ENCODE measurements around the gene SLC10A6. TPM values are rescaled to one million over a fixed set of nuclear protein-coding genes. Genes with fewer than 3 reads are reported as not detected.
A peak's percentile ranks its signal among the peaks of the same experiment; 100 is the strongest.

SLC10A6 gene
- polyA plus RNA-seq, 2 of the 4 experiments (the other 2 are of a cell fraction), result not detected

DNA sequence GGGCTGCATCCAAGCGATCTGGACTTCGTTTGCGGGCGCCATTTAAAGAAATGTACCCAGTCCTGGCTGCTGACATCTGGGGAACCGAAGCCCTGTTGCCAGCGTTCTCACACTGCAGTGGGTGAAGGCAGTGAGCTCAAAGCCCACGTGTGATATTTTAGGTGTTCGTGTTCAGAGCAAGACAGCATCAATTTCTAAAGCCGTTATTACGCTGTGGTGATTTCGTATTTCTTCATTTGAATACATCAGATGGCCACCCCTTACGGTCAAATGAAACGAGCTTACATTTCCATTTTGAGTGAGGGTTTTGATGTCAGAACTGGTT is 43.4 kb upstream of the SLC10A6 start:
- ATAC-seq, result no peak; a peak in 2 of 6 replicates
- POLR2A ChIA-PET, result interaction anchor here (1.0 kb wide), 1 partner anchor 298 kb away, joined by 6 read pairs; the partner anchor contains the start of gene PTPN13
- no peak for FAIRE-seq

DNA sequence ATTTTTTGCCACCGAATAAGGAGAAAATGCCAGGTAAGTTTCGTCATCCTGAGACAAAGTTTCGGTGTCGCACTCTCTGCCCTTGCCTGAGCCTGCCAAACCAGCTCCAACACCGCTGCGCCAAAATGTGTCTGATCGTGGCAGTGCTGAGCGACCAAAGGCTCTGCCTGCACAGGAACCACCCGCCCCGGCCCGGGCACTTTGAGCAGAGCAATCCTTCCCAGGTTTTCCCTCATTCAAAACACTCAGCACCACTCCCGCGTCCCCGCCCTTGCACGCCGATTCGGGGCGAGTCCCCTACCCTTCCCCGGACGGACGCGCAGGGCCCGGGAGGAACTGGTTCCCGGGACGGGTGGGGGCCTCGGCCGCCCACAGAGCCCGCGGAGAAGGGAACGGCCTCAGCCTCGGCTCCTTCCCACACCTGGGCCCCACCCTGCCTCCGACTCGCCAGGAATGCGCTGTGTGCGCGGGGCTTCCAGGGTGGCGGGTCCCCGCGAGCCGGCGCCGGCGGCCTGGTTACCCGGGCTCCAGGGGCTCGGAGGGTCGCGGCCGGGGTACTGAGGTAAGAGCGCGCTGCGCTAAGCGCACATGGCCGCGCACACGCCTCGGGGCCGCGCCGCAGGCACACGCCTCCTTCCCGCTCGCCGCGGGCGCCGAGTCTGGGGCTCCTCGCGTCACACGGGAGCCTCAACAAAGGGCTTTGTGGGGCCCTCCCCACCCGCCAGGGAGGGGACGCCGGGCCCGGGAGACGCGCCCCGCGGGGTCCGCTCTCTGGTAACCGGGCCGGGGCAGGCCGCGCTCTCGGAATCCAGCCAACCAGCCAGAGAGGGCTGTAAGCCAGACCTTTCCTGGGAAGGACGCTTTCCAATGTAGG is 42.8 kb upstream of the SLC10A6 start, which contains the start of gene C4orf36:
C4orf36 (minus strand) TSS at position 661 of the 874 bp plus-strand sequence. CDS start 902 bp downstream, outside the sequence.
- H3K4me1 ChIP-seq, result peaks cover 5% of the 10 kb centered on the region; the same call in 2 of the 3 replicates
- no peaks in the 10 kb centered on the region for H3K9me3 ChIP-seq
- WGBS (ENCODE audit: missing lambda C conversion rate), result 1% methylated on average over 7 of the region's 84 CpGs
- no peak for FAIRE-seq
- H3K4me3 ChIP-seq, result peak within 1 kb of the TSS; percentile 74
- ATAC-seq, result peak; percentile 91
- peak; percentile 38 to 76 for DNase-seq (ENCODE audit: low read depth in 1 of 2, low spot score in 1 of 2)
- H3K27ac ChIP-seq, result peak within 1 kb of the TSS; percentile 93 to 94
- peak within 1 kb of the TSS; percentile 84 for H3K4me2 ChIP-seq
- ChIA-PET POLR2A (interaction anchor here (0.6 to 1.0 kb wide), 4 partner anchors 296 to 393 kb away, joined by 3 to 6 read pairs (median 3); partner anchors contain the start of gene PTPN13), CTCF (interaction anchor here (3.6 kb wide), 1 partner anchor 395 kb away, joined by 51 read pairs; no protein-coding TSS in a partner anchor)
- TF ChIP-seq RNF2 (IDR thresholded peaks at IDR 0.05; ENCODE audit: borderline replicate concordance, low read depth) (no peak), NPAS2 (CRISPR knock-in tag; IDR thresholded peaks at IDR 0.05; ENCODE audit: borderline replicate concordance) (no peak), CBX8 (IDR thresholded peaks at IDR 0.05) (no peak), JUNB (IDR thresholded peaks at IDR 0.05) (no peak), KDM1A (IDR thresholded peaks at IDR 0.05; ENCODE audit: low read depth) (no peak), NFE2L2 (conservative IDR thresholded peaks at IDR 0.05; ENCODE audit: low read length) (no peak), FOSB (CRISPR knock-in tag; IDR thresholded peaks at IDR 0.05) (no peak), SMC3 (IDR thresholded peaks at IDR 0.05) (peak; percentile 15; the same call in 1 of the 3 replicates), PHF8 (IDR thresholded peaks at IDR 0.05; ENCODE audit: borderline replicate concordance, low read depth) (peak; percentile 72), CBX2 (IDR thresholded peaks at IDR 0.05; ENCODE audit: borderline replicate concordance, low read depth) (no peak), RARB (CRISPR knock-in tag; IDR thresholded peaks at IDR 0.05) (no peak), CHD2 (IDR thresholded peaks at IDR 0.05; ENCODE audit: low read length, partially characterized antibody) (no peak), RFX5 (IDR thresholded peaks at IDR 0.05) (no peak), ZSCAN20 (CRISPR knock-in tag; IDR thresholded peaks at IDR 0.05) (no peak), HOXB13 (CRISPR knock-in tag; IDR thresholded peaks at IDR 0.05; ENCODE audit: low read depth) (no peak), TFCP2L1 (CRISPR knock-in tag; IDR thresholded peaks at IDR 0.05) (no peak), EP300 (IDR thresholded peaks at IDR 0.05) (no peak), JUN (IDR thresholded peaks at IDR 0.05) (peak in 1 of 2 experiments; percentile 58; a peak in 3 of 5 replicates)
- TF ChIP-seq, protein P1, sequence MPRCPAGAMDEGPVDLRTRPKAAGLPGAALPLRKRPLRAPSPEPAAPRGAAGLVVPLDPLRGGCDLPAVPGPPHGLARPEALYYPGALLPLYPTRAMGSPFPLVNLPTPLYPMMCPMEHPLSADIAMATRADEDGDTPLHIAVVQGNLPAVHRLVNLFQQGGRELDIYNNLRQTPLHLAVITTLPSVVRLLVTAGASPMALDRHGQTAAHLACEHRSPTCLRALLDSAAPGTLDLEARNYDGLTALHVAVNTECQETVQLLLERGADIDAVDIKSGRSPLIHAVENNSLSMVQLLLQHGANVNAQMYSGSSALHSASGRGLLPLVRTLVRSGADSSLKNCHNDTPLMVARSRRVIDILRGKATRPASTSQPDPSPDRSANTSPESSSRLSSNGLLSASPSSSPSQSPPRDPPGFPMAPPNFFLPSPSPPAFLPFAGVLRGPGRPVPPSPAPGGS (IDR thresholded peaks at IDR 0.05), result no peak
- TF ChIP-seq, protein P2, sequence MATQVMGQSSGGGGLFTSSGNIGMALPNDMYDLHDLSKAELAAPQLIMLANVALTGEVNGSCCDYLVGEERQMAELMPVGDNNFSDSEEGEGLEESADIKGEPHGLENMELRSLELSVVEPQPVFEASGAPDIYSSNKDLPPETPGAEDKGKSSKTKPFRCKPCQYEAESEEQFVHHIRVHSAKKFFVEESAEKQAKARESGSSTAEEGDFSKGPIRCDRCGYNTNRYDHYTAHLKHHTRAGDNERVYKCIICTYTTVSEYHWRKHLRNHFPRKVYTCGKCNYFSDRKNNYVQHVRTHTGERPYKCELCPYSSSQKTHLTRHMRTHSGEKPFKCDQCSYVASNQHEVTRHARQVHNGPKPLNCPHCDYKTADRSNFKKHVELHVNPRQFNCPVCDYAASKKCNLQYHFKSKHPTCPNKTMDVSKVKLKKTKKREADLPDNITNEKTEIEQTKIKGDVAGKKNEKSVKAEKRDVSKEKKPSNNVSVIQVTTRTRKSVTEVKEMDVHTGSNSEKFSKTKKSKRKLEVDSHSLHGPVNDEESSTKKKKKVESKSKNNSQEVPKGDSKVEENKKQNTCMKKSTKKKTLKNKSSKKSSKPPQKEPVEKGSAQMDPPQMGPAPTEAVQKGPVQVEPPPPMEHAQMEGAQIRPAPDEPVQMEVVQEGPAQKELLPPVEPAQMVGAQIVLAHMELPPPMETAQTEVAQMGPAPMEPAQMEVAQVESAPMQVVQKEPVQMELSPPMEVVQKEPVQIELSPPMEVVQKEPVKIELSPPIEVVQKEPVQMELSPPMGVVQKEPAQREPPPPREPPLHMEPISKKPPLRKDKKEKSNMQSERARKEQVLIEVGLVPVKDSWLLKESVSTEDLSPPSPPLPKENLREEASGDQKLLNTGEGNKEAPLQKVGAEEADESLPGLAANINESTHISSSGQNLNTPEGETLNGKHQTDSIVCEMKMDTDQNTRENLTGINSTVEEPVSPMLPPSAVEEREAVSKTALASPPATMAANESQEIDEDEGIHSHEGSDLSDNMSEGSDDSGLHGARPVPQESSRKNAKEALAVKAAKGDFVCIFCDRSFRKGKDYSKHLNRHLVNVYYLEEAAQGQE (IDR thresholded peaks at IDR 0.05), result no peak
- TF ChIP-seq, protein P3, sequence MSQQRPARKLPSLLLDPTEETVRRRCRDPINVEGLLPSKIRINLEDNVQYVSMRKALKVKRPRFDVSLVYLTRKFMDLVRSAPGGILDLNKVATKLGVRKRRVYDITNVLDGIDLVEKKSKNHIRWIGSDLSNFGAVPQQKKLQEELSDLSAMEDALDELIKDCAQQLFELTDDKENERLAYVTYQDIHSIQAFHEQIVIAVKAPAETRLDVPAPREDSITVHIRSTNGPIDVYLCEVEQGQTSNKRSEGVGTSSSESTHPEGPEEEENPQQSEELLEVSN (IDR thresholded peaks at IDR 0.05; ENCODE audit: borderline replicate concordance, low read depth), result peak; percentile 82
- TF ChIP-seq, protein P4, sequence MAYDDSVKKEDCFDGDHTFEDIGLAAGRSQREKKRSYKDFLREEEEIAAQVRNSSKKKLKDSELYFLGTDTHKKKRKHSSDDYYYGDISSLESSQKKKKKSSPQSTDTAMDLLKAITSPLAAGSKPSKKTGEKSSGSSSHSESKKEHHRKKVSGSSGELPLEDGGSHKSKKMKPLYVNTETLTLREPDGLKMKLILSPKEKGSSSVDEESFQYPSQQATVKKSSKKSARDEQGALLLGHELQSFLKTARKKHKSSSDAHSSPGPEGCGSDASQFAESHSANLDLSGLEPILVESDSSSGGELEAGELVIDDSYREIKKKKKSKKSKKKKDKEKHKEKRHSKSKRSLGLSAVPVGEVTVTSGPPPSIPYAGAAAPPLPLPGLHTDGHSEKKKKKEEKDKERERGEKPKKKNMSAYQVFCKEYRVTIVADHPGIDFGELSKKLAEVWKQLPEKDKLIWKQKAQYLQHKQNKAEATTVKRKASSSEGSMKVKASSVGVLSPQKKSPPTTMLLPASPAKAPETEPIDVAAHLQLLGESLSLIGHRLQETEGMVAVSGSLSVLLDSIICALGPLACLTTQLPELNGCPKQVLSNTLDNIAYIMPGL (CRISPR knock-in tag; IDR thresholded peaks at IDR 0.05; ENCODE audit: borderline replicate concordance), result peak; percentile 84; the same call in 1 of the 2 replicates

More for the DNA sequence above, 43.4 kb upstream of the SLC10A6 start:
- Histone ChIP-seq H3K4me3 (peak overlapping the region; percentile 74), H3K27ac (peak overlapping the region; percentile 93 to 94), H3K9me3 (no peaks in the 10 kb centered on the region), H3K4me1 (peaks cover 5% of the 10 kb centered on the region; the same call in 2 of the 3 replicates), H3K4me2 (peak overlapping the region; percentile 84)
- WGBS (ENCODE audit: missing lambda C conversion rate), result 19% methylated on average over 13 of the region's 13 CpGs
- TF ChIP-seq, protein P1 (IDR thresholded peaks at IDR 0.05), result no peak
- TF ChIP-seq ZFP36 (IDR thresholded peaks at IDR 0.05; ENCODE audit: borderline replicate concordance, partially characterized antibody) (no peak), JUNB (IDR thresholded peaks at IDR 0.05) (no peak), NFE2L2 (conservative IDR thresholded peaks at IDR 0.05; ENCODE audit: low read length) (no peak), ESRRA (IDR thresholded peaks at IDR 0.05; ENCODE audit: borderline replicate concordance, low read length) (no peak), CHD4 (IDR thresholded peaks at IDR 0.05; ENCODE audit: borderline replicate concordance) (no peak)
- TF ChIP-seq, protein P5, sequence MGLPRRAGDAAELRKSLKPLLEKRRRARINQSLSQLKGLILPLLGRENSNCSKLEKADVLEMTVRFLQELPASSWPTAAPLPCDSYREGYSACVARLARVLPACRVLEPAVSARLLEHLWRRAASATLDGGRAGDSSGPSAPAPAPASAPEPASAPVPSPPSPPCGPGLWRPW (IDR thresholded peaks at IDR 0.05), result no peak
- CTCF ChIA-PET, result interaction anchor here (3.6 kb wide), 1 partner anchor 395 kb away, joined by 51 read pairs; no protein-coding TSS in a partner anchor
- DNase-seq (ENCODE audit: low read depth in 1 of 2, low spot score in 1 of 2), result no peak
